NCI-H1436 (cell line): ENCODE results near the gene TMEM186.
"Not testable (repeated sequence)": the region's sequence is repeated elsewhere in the genome, so short reads cannot be mapped to it uniquely, and the experiment has no call there.

Experiments
- DNase-seq: peaks from one replicate; lab custom pipeline; 2025; lab: John Stamatoyannopoulos, UW

Gene TMEM186

GRCh38 chr16:8812162-8812843, 14.9 kb upstream of the TMEM186 start:
- no peak for DNase-seq

GRCh38 chr16:8808613-8809353, 11.3 kb upstream of the TMEM186 start:
- no peak for DNase-seq

GRCh38 chr16:8808009-8808408, 10.6 kb upstream of the TMEM186 start:
- no peak for DNase-seq

GRCh38 chr16:8807189-8807588, 9.8 kb upstream of the TMEM186 start:
- DNase-seq: no peak

- no peak for DNase-seq
Observed at GRCh38 chr16:8806272-8806983, 9.0 kb upstream of the TMEM186 start.

- DNase-seq: no peak
Observed at GRCh38 chr16:8804313-8804712, 6.9 kb upstream of the TMEM186 start.

- DNase-seq: not testable (repeated sequence)
Observed at GRCh38 chr16:8803733-8804132, 6.3 kb upstream of the TMEM186 start.

- DNase-seq: no peak
Observed at GRCh38 chr16:8801701-8802100, 4.3 kb upstream of the TMEM186 start.

- no peak for DNase-seq
Observed at GRCh38 chr16:8798535-8799157, 1.2 kb upstream of the TMEM186 start.

GRCh38 chr16:8798174-8798527, 712 bp upstream of the TMEM186 start:
- DNase-seq: no peak

- DNase-seq: no peak
Observed at GRCh38 chr16:8796469-8797363, 723 bp downstream of the TMEM186 start.

GRCh38 chr16:8795818-8796217, 1.6 kb downstream of the TMEM186 start:
- DNase-seq: no peak

- no peak for DNase-seq
Observed at GRCh38 chr16:8795091-8795490, 2.3 kb downstream of the TMEM186 start.

- DNase-seq: no peak
Observed at GRCh38 chr16:8788578-8789172, 8.8 kb downstream of the TMEM186 start.

- DNase-seq: not testable (repeated sequence)
Observed at GRCh38 chr16:8786316-8786715, 11.1 kb downstream of the TMEM186 start.

- DNase-seq: no peak
Observed at GRCh38 chr16:8785408-8785807, 12.0 kb downstream of the TMEM186 start.

- no peak for DNase-seq
Observed at GRCh38 chr16:8782673-8783072, 14.8 kb downstream of the TMEM186 start.

GRCh38 chr16:8781797-8782196, 15.6 kb downstream of the TMEM186 start:
- no peak for DNase-seq

- no peak for DNase-seq
Observed at GRCh38 chr16:8777217-8777616, 20.2 kb downstream of the TMEM186 start.

GRCh38 chr16:8776129-8776584, 21.3 kb downstream of the TMEM186 start:
- DNase-seq: no peak

GRCh38 chr16:8775359-8775758, 22.1 kb downstream of the TMEM186 start:
- DNase-seq: no peak
